HG02970 (cell line): ENCODE data around the gene ORAI3.

Source experiments
- ATAC-seq: cut with Tn5 transposase; IDR thresholded peaks from one replicate; pipeline ENCODE4 v1.9.1; 2021; ENCODE audit warnings: mild to moderate bottlenecking, moderate library complexity, moderate number of reproducible peaks; ENCODE audit not compliant: unreplicated experiment, low FRiP score

Gene ORAI3

GRCh38 chr16:30966033-30966619 lies 17.3 kb downstream of the ORAI3 start:
- no peak for ATAC-seq

GRCh38 chr16:30967795-30968194 lies 18.9 kb downstream of the ORAI3 start:
- no peak for ATAC-seq

- ATAC-seq = no peak
Observed at GRCh38 chr16:30969246-30969842, 20.5 kb downstream of the ORAI3 start.

GRCh38 chr16:30971298-30971697 lies 22.4 kb downstream of the ORAI3 start:
- no peak for ATAC-seq

- no peak for ATAC-seq
Observed at GRCh38 chr16:30972872-30973271, 24.0 kb downstream of the ORAI3 start.

- ATAC-seq = no peak
Observed at GRCh38 chr16:30974348-30974747, 25.5 kb downstream of the ORAI3 start.

- ATAC-seq = no peak
Observed at GRCh38 chr16:30976486-30976885, 27.6 kb downstream of the ORAI3 start.

GRCh38 chr16:30977502-30977901 lies 28.6 kb downstream of the ORAI3 start:
- ATAC-seq = no peak

- ATAC-seq = no peak
Observed at GRCh38 chr16:30979170-30980022, 30.5 kb downstream of the ORAI3 start.

GRCh38 chr16:30980023-30980371 lies 31.1 kb downstream of the ORAI3 start:
- no peak for ATAC-seq

- ATAC-seq = no peak
Observed at GRCh38 chr16:30980434-30980833, 31.6 kb downstream of the ORAI3 start.

- ATAC-seq = no peak
Observed at GRCh38 chr16:30980959-30981358, 32.1 kb downstream of the ORAI3 start.

GRCh38 chr16:30982548-30983288 lies 33.9 kb downstream of the ORAI3 start:
- ATAC-seq = no peak

- no peak for ATAC-seq
Observed at GRCh38 chr16:30983289-30983889, 34.5 kb downstream of the ORAI3 start.

GRCh38 chr16:30983898-30984610 lies 35.2 kb downstream of the ORAI3 start:
- no peak for ATAC-seq

GRCh38 chr16:30984669-30985400 lies 36.0 kb downstream of the ORAI3 start, which contains the start of gene HSD3B7:
HSD3B7 (plus strand) TSS chr16:30985207; CDS start chr16:30985659, 452 bp downstream.
- ATAC-seq = no peak

GRCh38 chr16:30985401-30986128 lies 36.7 kb downstream of the ORAI3 start:
- no peak for ATAC-seq

- ATAC-seq = no peak
Observed at GRCh38 chr16:30986129-30986991, 37.5 kb downstream of the ORAI3 start.
